ENCODE measurements around the gene NDEL1. TPM values are rescaled to one million over a fixed set of nuclear protein-coding genes. Genes with fewer than 3 reads are reported as not detected.

Gene NDEL1
- total and polyA plus RNA-seq, 9 of the 15 experiments (the other 6 are each of a cell fraction or from before 2014, with no cell fraction given), result 0.86 to 30.5 (median 22.7) TPM

- ChIA-PET CTCF (ENCODE audit: low intra/inter-chr PET ratio) (no interaction called here), POLR2A (interaction anchor here (1.0 kb wide), 1 partner anchor 17 kb away, joined by 3 read pairs; no protein-coding TSS in a partner anchor)
- Histone ChIP-seq H3K9ac (ENCODE audit: insufficient read depth in 1 of 2, low read depth in 2 of 2, low read length in 2 of 2) (no peak overlapping the region), H3K27me3 (ENCODE audit: control insufficient read depth in 2 of 2, insufficient read depth in 2 of 2, low read length in 2 of 2) (no peaks in the 10 kb centered on the region), H4K20me1 (replicated peaks; ENCODE audit: control insufficient read depth, insufficient read depth, low read length) (0 out of 2 replicates have a peak, but pooled peaks cover 4% of the 10 kb centered on the region), H3K4me1 (replicated peaks in 1 of 2; ENCODE audit: control insufficient read depth in 2 of 2, insufficient read depth in 2 of 2, low read length in 2 of 2) (no peaks in the 10 kb centered on the region), H3K4me2 (ENCODE audit: insufficient read depth, low read length) (no peak overlapping the region), H2AFZ (ENCODE audit: low read depth, low read length) (no peak overlapping the region), H3K36me3 (ENCODE audit: control insufficient read depth, insufficient read depth, low read length) (peaks cover 99% of the 10 kb centered on the region; the same call in 2 of the 3 replicates), H3K27ac (ENCODE audit: extremely low read depth, low read depth, low read length) (no peak overlapping the region), H3K9me3 (replicated peaks; ENCODE audit: control insufficient read depth, insufficient read depth, low read depth, low read length) (no peaks in the 10 kb centered on the region), H3K4me3 (no peak overlapping the region), H3K79me2 (ENCODE audit: control insufficient read depth, insufficient read depth, low read length) (no peaks in the 10 kb centered on the region), H3K9me1 (ENCODE audit: control insufficient read depth, insufficient read depth, low read length) (no peaks in the 10 kb centered on the region)
- intact Hi-C loops (cut with micrococcal nuclease), result no loop called here
- WGBS (ENCODE audit: insufficient coverage, low coverage, missing lambda C conversion rate), result 92% methylated on average over 20 of the region's 22 CpGs
- in situ Hi-C loops (cut with MboI), result no loop called here
- FAIRE-seq (no peak), ATAC-seq (no peak), DNase-seq (ENCODE audit: extremely low read depth in 1 of 4, low spot score in 3 of 4) (no peak)
- BruUV-seq (replicated peaks), result no TSS peak
- no peak for TF ChIP-seq ZNF766 (CRISPR knock-in tag; conservative IDR thresholded peaks at IDR 0.05)
- no peak for TF ChIP-seq CSDE1 (IDR thresholded peaks at IDR 0.05)
- TF ChIP-seq TEAD4 (IDR thresholded peaks at IDR 0.05; ENCODE audit: low read length), result no peak
- no peak for TF ChIP-seq TEAD4 (CRISPR knock-in tag; IDR thresholded peaks at IDR 0.05; ENCODE audit: borderline replicate concordance)
- TF ChIP-seq, protein P1, sequence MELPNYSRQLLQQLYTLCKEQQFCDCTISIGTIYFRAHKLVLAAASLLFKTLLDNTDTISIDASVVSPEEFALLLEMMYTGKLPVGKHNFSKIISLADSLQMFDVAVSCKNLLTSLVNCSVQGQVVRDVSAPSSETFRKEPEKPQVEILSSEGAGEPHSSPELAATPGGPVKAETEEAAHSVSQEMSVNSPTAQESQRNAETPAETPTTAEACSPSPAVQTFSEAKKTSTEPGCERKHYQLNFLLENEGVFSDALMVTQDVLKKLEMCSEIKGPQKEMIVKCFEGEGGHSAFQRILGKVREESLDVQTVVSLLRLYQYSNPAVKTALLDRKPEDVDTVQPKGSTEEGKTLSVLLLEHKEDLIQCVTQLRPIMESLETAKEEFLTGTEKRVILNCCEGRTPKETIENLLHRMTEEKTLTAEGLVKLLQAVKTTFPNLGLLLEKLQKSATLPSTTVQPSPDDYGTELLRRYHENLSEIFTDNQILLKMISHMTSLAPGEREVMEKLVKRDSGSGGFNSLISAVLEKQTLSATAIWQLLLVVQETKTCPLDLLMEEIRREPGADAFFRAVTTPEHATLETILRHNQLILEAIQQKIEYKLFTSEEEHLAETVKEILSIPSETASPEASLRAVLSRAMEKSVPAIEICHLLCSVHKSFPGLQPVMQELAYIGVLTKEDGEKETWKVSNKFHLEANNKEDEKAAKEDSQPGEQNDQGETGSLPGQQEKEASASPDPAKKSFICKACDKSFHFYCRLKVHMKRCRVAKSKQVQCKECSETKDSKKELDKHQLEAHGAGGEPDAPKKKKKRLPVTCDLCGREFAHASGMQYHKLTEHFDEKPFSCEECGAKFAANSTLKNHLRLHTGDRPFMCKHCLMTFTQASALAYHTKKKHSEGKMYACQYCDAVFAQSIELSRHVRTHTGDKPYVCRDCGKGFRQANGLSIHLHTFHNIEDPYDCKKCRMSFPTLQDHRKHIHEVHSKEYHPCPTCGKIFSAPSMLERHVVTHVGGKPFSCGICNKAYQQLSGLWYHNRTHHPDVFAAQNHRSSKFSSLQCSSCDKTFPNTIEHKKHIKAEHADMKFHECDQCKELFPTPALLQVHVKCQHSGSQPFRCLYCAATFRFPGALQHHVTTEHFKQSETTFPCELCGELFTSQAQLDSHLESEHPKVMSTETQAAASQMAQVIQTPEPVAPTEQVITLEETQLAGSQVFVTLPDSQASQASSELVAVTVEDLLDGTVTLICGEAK (IDR thresholded peaks at IDR 0.05), result no peak
- TF ChIP-seq, protein P1 (CRISPR knock-in tag; IDR thresholded peaks at IDR 0.05), result no peak
- TF ChIP-seq, protein P2, sequence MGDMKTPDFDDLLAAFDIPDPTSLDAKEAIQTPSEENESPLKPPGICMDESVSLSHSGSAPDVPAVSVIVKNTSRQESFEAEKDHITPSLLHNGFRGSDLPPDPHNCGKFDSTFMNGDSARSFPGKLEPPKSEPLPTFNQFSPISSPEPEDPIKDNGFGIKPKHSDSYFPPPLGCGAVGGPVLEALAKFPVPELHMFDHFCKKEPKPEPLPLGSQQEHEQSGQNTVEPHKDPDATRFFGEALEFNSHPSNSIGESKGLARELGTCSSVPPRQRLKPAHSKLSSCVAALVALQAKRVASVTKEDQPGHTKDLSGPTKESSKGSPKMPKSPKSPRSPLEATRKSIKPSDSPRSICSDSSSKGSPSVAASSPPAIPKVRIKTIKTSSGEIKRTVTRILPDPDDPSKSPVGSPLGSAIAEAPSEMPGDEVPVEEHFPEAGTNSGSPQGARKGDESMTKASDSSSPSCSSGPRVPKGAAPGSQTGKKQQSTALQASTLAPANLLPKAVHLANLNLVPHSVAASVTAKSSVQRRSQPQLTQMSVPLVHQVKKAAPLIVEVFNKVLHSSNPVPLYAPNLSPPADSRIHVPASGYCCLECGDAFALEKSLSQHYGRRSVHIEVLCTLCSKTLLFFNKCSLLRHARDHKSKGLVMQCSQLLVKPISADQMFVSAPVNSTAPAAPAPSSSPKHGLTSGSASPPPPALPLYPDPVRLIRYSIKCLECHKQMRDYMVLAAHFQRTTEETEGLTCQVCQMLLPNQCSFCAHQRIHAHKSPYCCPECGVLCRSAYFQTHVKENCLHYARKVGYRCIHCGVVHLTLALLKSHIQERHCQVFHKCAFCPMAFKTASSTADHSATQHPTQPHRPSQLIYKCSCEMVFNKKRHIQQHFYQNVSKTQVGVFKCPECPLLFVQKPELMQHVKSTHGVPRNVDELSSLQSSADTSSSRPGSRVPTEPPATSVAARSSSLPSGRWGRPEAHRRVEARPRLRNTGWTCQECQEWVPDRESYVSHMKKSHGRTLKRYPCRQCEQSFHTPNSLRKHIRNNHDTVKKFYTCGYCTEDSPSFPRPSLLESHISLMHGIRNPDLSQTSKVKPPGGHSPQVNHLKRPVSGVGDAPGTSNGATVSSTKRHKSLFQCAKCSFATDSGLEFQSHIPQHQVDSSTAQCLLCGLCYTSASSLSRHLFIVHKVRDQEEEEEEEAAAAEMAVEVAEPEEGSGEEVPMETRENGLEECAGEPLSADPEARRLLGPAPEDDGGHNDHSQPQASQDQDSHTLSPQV (IDR thresholded peaks at IDR 0.05), result no peak
- no peak for TF ChIP-seq ARHGAP35 (IDR thresholded peaks at IDR 0.05; ENCODE audit: partially characterized antibody)
Observed at GRCh38 chr17:8477715-8478441, 42.2 kb downstream of the NDEL1 start.

Data from K562 (cell line).